ENCODE data around the gene ELL.

The ELL gene

DNA sequence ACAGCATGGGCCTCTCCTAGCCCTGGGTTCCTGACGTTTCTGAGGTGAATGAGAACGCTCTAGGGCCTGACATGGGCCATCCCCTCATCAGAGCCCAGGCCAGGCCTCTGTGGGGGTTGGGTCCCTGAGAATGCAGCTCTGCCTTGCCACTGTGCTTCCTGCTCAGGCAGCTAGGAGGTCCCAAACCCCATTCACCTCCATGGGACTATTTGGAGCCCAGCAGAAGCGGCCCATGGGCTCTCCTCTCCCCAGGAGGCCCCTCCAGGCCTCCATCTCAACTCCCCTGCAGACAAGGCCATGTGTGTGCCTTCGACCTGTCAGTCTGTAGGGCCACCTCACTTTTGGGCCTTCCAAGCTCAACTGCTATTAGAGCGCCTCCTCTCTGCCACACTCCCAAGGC is 36.9 kb downstream of the ELL start:
- peaks cover 3% of the 10 kb centered on the region; the same call in 1 of the 2 replicates for H4K20me1 ChIP-seq (ENCODE audit: low read depth, low read length)
- H3K27ac ChIP-seq (ENCODE audit: low read depth, low read length): no peak overlapping the region
- H3K27me3 ChIP-seq (ENCODE audit: low read length): no peaks in the 10 kb centered on the region
- H3K9me2 ChIP-seq (replicated peaks; ENCODE audit: insufficient read depth, low read length): no peaks in the 10 kb centered on the region
- H3K36me3 ChIP-seq (ENCODE audit: low read length): no peaks in the 10 kb centered on the region
- TF ChIP-seq, protein P1, sequence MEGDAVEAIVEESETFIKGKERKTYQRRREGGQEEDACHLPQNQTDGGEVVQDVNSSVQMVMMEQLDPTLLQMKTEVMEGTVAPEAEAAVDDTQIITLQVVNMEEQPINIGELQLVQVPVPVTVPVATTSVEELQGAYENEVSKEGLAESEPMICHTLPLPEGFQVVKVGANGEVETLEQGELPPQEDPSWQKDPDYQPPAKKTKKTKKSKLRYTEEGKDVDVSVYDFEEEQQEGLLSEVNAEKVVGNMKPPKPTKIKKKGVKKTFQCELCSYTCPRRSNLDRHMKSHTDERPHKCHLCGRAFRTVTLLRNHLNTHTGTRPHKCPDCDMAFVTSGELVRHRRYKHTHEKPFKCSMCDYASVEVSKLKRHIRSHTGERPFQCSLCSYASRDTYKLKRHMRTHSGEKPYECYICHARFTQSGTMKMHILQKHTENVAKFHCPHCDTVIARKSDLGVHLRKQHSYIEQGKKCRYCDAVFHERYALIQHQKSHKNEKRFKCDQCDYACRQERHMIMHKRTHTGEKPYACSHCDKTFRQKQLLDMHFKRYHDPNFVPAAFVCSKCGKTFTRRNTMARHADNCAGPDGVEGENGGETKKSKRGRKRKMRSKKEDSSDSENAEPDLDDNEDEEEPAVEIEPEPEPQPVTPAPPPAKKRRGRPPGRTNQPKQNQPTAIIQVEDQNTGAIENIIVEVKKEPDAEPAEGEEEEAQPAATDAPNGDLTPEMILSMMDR (IDR thresholded peaks at IDR 0.05; ENCODE audit: insufficient read depth, low read length, poor library complexity, severe bottlenecking): no peak
- TF ChIP-seq EZH2phosphoT487 (conservative IDR thresholded peaks at IDR 0.05; ENCODE audit: low read length): no peak
- no peaks in the 10 kb centered on the region for H3K9me3 ChIP-seq (ENCODE audit: insufficient read depth, low read length)
- H3F3A ChIP-seq (ENCODE audit: insufficient read depth): no peaks in the 10 kb centered on the region
- H2AFZ ChIP-seq (ENCODE audit: low read depth, low read length, severe bottlenecking): no peak overlapping the region
- no peak overlapping the region for H3K4me2 ChIP-seq (ENCODE audit: low read depth, low read length, poor library complexity, severe bottlenecking)
- H3K9ac ChIP-seq (ENCODE audit: low read length): no peak overlapping the region
- H3K4me3 ChIP-seq (ENCODE audit: insufficient read depth, low read length, poor library complexity, severe bottlenecking): no peak overlapping the region
- H3K79me2 ChIP-seq (ENCODE audit: insufficient read depth, low read length): peaks cover 90% of the 10 kb centered on the region

DNA sequence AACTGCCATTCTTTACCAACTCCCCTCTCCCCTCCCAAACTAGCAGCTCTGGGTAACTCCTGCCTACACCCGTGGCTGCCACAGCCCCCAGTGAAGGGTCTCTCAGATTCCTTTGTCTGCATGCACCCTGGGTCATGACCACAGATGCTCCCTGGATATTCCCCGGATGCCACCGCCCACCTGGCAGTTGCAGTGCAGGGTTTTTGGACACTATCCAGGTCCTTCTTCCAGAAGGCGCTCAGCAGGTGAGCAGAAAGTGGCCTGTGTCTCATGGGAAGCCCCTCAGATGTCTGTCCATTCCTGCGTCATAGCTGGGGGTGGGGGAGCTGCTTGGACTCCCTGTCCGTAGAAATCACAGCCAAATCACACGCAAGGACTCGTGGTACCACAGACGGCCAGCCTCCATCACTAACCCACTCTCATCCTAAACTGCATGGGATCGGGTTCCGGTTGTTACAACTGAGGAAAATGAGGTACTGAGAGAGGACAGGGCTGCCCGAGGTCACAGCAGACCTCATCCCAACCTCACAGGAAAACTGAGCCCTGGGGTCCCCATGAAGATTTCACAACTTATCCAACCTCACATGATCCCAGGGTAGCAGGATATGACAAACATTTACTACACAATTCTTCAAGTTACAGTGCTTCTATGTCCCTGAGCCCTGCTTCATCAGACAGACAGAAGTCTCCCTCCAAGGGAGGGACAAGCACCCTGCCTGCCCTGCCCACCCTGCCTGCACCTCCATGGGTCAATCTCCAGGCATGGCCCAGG is 38.6 kb downstream of the ELL start:
- no peak overlapping the region for H3K9ac ChIP-seq (ENCODE audit: low read length)
- H3K27me3 ChIP-seq (ENCODE audit: low read length): no peaks in the 10 kb centered on the region
- no peaks in the 10 kb centered on the region for H3K36me3 ChIP-seq (ENCODE audit: low read length)
- peaks cover 3% of the 10 kb centered on the region; the same call in 1 of the 2 replicates for H4K20me1 ChIP-seq (ENCODE audit: low read depth, low read length)
- no peak overlapping the region for H3K4me3 ChIP-seq (ENCODE audit: insufficient read depth, low read length, poor library complexity, severe bottlenecking)
- TF ChIP-seq EZH2phosphoT487 (conservative IDR thresholded peaks at IDR 0.05; ENCODE audit: low read length): no peak
- TF ChIP-seq, protein P1 (IDR thresholded peaks at IDR 0.05; ENCODE audit: insufficient read depth, low read length, poor library complexity, severe bottlenecking): no peak
- no peaks in the 10 kb centered on the region for H3F3A ChIP-seq (ENCODE audit: insufficient read depth)
- no peak overlapping the region for H3K27ac ChIP-seq (ENCODE audit: low read depth, low read length)
- no peaks in the 10 kb centered on the region for H3K9me2 ChIP-seq (replicated peaks; ENCODE audit: insufficient read depth, low read length)
- no peaks in the 10 kb centered on the region for H3K9me3 ChIP-seq (ENCODE audit: insufficient read depth, low read length)
- H3K4me2 ChIP-seq (ENCODE audit: low read depth, low read length, poor library complexity, severe bottlenecking): no peak overlapping the region
- H2AFZ ChIP-seq (ENCODE audit: low read depth, low read length, severe bottlenecking): no peak overlapping the region
- H3K79me2 ChIP-seq (ENCODE audit: insufficient read depth, low read length): peaks cover 90% of the 10 kb centered on the region

DNA sequence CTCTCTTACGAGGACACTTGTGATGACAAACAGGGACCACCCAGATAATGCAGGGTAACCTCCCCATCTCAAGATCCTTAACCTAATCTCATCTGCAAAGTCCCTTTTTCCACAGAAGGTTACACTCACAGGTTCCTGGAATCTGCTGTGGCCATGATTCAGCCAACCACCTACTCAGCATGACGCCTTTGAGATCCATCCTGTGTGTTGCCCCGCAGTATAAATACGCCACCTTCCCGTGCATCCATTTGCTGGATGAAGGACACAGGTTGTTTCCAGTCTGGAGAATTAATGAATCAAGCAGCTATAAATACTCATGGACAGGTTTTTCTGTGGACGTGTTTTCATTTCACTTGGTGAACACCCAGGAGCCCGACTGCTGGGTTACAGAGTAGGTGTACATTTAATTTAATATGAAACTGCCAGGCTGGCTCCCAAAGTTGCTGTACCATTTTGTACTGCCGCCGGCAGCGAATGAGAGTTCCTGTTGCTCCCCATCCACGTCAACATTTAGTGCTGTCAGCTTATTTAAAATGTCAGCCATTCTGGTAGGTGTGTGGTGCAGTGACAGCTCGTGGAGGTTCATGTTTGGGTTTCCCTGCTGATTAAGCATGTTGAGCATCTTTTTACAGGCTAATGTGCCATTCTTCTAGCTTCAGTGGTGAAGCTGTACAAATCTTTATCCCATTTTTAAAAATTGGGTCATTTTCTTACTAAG is 40.2 kb downstream of the ELL start:
- peaks cover 90% of the 10 kb centered on the region for H3K79me2 ChIP-seq (ENCODE audit: insufficient read depth, low read length)
- TF ChIP-seq, protein P1 (IDR thresholded peaks at IDR 0.05; ENCODE audit: insufficient read depth, low read length, poor library complexity, severe bottlenecking): no peak
- no peak for TF ChIP-seq EZH2phosphoT487 (conservative IDR thresholded peaks at IDR 0.05; ENCODE audit: low read length)
- no peaks in the 10 kb centered on the region for H3K36me3 ChIP-seq (ENCODE audit: low read length)
- H3F3A ChIP-seq (ENCODE audit: insufficient read depth): no peaks in the 10 kb centered on the region
- no peaks in the 10 kb centered on the region for H3K9me3 ChIP-seq (ENCODE audit: insufficient read depth, low read length)
- H2AFZ ChIP-seq (ENCODE audit: low read depth, low read length, severe bottlenecking): no peak overlapping the region
- H3K9me2 ChIP-seq (replicated peaks; ENCODE audit: insufficient read depth, low read length): no peaks in the 10 kb centered on the region
- no peaks in the 10 kb centered on the region for H3K27me3 ChIP-seq (ENCODE audit: low read length)
- no peak overlapping the region for H3K4me3 ChIP-seq (ENCODE audit: insufficient read depth, low read length, poor library complexity, severe bottlenecking)
- no peak overlapping the region for H3K27ac ChIP-seq (ENCODE audit: low read depth, low read length)
- H4K20me1 ChIP-seq (ENCODE audit: low read depth, low read length): peaks cover 3% of the 10 kb centered on the region; the same call in 1 of the 2 replicates
- no peak overlapping the region for H3K9ac ChIP-seq (ENCODE audit: low read length)
- no peak overlapping the region for H3K4me2 ChIP-seq (ENCODE audit: low read depth, low read length, poor library complexity, severe bottlenecking)
